GM15510 (cell line): ENCODE data around the gene ZNF516.

ENCODE experiments used
- POLR2A ChIP-seq: IDR thresholded peaks from 3 replicates; pipeline ENCODE4 v1.6.1; 2011; ENCODE audit warnings: borderline replicate concordance; ENCODE audit not compliant: insufficient read length; ENCODE audit errors: extremely low read depth

ZNF516 gene

GRCh38 chr18:76518860-76519538 lies 24.0 kb upstream of the ZNF516 start:
- no peak for TF ChIP-seq POLR2A

GRCh38 chr18:76518123-76518859 lies 23.2 kb upstream of the ZNF516 start:
- no peak for TF ChIP-seq POLR2A

GRCh38 chr18:76515576-76515975 lies 20.5 kb upstream of the ZNF516 start:
- no peak for TF ChIP-seq POLR2A

GRCh38 chr18:76514573-76514972 lies 19.5 kb upstream of the ZNF516 start:
- TF ChIP-seq POLR2A: no peak

- TF ChIP-seq POLR2A: no peak
Measured at GRCh38 chr18:76507830-76508385, 12.9 kb upstream of the ZNF516 start.

- no peak for TF ChIP-seq POLR2A
Measured at GRCh38 chr18:76506974-76507764, 12.1 kb upstream of the ZNF516 start.

- TF ChIP-seq POLR2A: no peak
Measured at GRCh38 chr18:76506395-76506794, 11.4 kb upstream of the ZNF516 start.

GRCh38 chr18:76505614-76506013 lies 10.6 kb upstream of the ZNF516 start:
- no peak for TF ChIP-seq POLR2A

GRCh38 chr18:76504749-76505148 lies 9.7 kb upstream of the ZNF516 start:
- no peak for TF ChIP-seq POLR2A

- TF ChIP-seq POLR2A: no peak
Measured at GRCh38 chr18:76503649-76504386, 8.8 kb upstream of the ZNF516 start.

- TF ChIP-seq POLR2A: no peak
Measured at GRCh38 chr18:76502551-76502950, 7.5 kb upstream of the ZNF516 start.

- no peak for TF ChIP-seq POLR2A
Measured at GRCh38 chr18:76499637-76500340, 4.7 kb upstream of the ZNF516 start.

- TF ChIP-seq POLR2A: no peak
Measured at GRCh38 chr18:76499021-76499420, 4.0 kb upstream of the ZNF516 start.

- TF ChIP-seq POLR2A: no peak
Measured at GRCh38 chr18:76498064-76498463, 3.0 kb upstream of the ZNF516 start.
